ENCODE results near the gene SPINT3. TPM values are rescaled to one million over a fixed set of nuclear protein-coding genes. Genes with fewer than 3 reads are reported as not detected.

Gene SPINT3
- total RNA-seq, 4 donors from 2014 or later, result not detected

DNA sequence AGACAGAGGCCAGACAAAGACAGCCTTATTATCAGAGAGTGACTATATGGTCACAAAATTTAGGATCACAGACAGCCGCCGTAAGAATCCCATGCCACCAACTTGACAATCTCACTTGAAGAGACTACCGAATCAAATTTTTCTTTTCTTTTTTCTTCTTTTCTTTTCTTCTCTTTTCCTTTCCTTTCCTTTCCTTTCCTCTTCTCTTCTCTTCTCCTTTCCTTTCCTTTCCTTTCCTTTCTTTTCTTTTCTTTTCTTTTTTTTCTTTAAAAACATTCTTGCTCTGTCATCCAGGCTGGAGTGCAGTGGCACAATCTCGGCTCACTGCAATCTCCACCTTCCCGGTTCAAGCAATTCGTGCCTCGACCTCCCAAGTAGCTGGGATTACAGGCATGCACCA, 33.0 kb upstream of the SPINT3 start:
- TF ChIP-seq POLR2A (IDR thresholded peaks at IDR 0.05) (no peak), CTCF (IDR thresholded peaks at IDR 0.05) (no peak)
- H3K4me3 ChIP-seq (ENCODE audit: low read depth, poor library complexity, severe bottlenecking), result no peak overlapping the region
- intact Hi-C loops (cut with DNase I; ENCODE audit: low total_unique reads), result no loop called here
- WGBS, 2 donors, result 86 to 90% methylated on average over 7 of the region's 7 CpGs
- DNase-seq (ENCODE audit: low spot score in 2 of 2), result no peak

- no peak within 1 kb of the TSS for H3K4me3 ChIP-seq (ENCODE audit: low read depth, poor library complexity, severe bottlenecking)
- intact Hi-C loops (cut with DNase I; ENCODE audit: low total_unique reads), result no loop called here
- no peak for TF ChIP-seq POLR2A (IDR thresholded peaks at IDR 0.05)
- TF ChIP-seq CTCF (IDR thresholded peaks at IDR 0.05), result no peak
- no peak for DNase-seq (ENCODE audit: low spot score in 2 of 2)
- WGBS, 2 donors, result 83 to 89% methylated on average over 6 of the region's 6 CpGs
Measured at GRCh38 chr20:45547206-45547770, 31.9 kb upstream of the SPINT3 start, which contains the start of gene EPPIN. Gene EPPIN, minus strand, starts transcription at chr20:45547401. Its CDS starts 44 bp downstream, at chr20:45547357.

DNA sequence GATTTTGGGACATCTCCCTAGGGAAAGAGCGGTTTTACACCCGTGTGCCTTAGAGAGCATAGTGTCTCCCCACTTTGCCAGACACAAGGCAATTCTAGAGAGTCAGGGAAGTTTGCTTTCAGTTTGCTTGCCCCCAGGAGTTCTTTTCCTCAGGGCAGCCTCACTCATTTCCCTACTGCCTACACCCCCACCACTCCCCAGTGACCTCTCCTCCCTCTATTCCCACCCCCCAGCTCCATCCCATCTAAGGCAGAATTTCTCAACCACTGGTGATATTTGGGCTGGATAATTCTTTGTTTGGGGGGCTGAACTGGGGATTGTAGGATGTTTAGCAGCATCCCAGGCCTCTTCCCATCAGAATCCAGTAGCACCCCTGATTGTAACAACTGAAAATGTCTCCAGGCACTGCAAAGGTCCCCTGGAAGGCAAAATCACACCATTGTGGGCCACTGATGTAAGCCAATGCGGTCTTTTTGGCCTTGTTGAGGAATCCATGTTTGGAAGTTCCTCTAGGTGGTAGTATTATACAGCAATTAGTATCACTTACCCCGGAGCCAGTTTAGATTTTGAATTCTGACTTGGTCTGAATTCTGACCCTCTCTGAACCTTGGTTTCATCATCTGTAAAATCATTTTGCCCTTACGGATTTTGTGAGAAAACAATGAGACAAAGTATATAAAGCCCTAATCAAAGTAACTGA, 30.5 kb upstream of the SPINT3 start:
- 22 to 36% methylated on average over 5 of the region's 5 CpGs for WGBS, 2 donors
- intact Hi-C loops (cut with DNase I; ENCODE audit: low total_unique reads), result no loop called here
- no peak for TF ChIP-seq POLR2A (IDR thresholded peaks at IDR 0.05)
- no peak for TF ChIP-seq CTCF (IDR thresholded peaks at IDR 0.05)
- H3K4me3 ChIP-seq (ENCODE audit: low read depth, poor library complexity, severe bottlenecking), result no peak overlapping the region
- no peak for DNase-seq (ENCODE audit: low spot score in 2 of 2)

GRCh38 chr20:45545351-45545750, 29.9 kb upstream of the SPINT3 start:
- intact Hi-C loops (cut with DNase I; ENCODE audit: low total_unique reads), result no loop called here
- DNase-seq (ENCODE audit: low spot score in 2 of 2), result no peak
- WGBS, 2 donors, result 66 to 73% methylated on average over 3 of the region's 3 CpGs
- no peak for TF ChIP-seq POLR2A (IDR thresholded peaks at IDR 0.05)
- TF ChIP-seq CTCF (IDR thresholded peaks at IDR 0.05), result no peak
- H3K4me3 ChIP-seq (ENCODE audit: low read depth, poor library complexity, severe bottlenecking), result no peak overlapping the region

DNA sequence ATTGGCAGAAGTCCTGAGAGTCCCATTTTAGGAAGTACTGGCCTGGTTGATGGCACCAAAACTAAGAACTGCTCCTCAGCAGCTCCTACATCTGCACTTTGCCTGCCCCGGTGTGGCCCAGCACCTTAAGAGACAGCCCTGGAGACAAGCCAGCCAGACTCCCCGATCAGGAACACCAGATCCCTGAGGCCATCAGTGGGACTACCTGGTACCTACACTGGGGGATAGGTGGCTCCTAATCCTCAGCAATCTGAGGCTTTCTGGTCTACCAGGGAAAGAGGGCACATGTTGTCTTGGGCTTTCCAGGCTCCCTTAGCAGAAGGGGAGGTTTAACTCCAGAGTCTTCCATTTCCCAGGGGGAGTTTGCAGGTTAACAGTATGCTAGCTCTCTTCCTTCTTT, 24.0 kb upstream of the SPINT3 start, which contains the start of gene WFDC6:
TSS of gene WFDC6 (minus strand) at position 101 of the 400 bp plus-strand sequence. CDS start at position 26, 75 bp downstream.
- no peak for DNase-seq (ENCODE audit: low spot score in 2 of 2)
- TF ChIP-seq CTCF (IDR thresholded peaks at IDR 0.05) (no peak), POLR2A (IDR thresholded peaks at IDR 0.05) (no peak)
- WGBS, 2 donors, result 50 to 73% methylated on average over 2 of the region's 2 CpGs
- no peak within 1 kb of the TSS for H3K4me3 ChIP-seq (ENCODE audit: low read depth, poor library complexity, severe bottlenecking)
- intact Hi-C loops (cut with DNase I; ENCODE audit: low total_unique reads), result no loop called here

Data from lower leg skin (tissue), 4 donors.